Mononuclear cell (primary cell): ENCODE data around the gene PAFAH1B1. TPM values are rescaled to one million over a fixed set of nuclear protein-coding genes. Genes with fewer than 3 reads are reported as not detected.
"Not testable (repeated sequence)": the region's sequence is repeated elsewhere in the genome, so short reads cannot be mapped to it uniquely, and the experiment has no call there.

Source experiments
- H3K27me3 ChIP-seq: 2 replicates; pipeline ENCODE4 v1.6.0; 2011; ENCODE audit warnings: low read length, control low read depth; ENCODE audit not compliant: insufficient read depth
- H3K4me1 ChIP-seq: 2 replicates; pipeline ENCODE4 v1.5.1; 2011; ENCODE audit warnings: mild to moderate bottlenecking, low read length, control low read depth; ENCODE audit not compliant: insufficient read depth
- H3K4me3 ChIP-seq: 2 replicates; pipeline ENCODE4 v1.5.1; 2011; ENCODE audit warnings: mild to moderate bottlenecking, low read length, moderate library complexity
- H3K9me3 ChIP-seq: 2 replicates; pipeline ENCODE4 v1.5.1; 2011; ENCODE audit warnings: low read depth, mild to moderate bottlenecking, control low read depth, low read length
- total RNA-seq: library from RNA; depleted of rRNA; stranded (reverse); fragments of >200 nt; gene quantifications from one replicate; pipeline ENCODE4 v1.2.3, GENCODE V29; 2012

The PAFAH1B1 gene
- total RNA-seq, 1 donor, result 106 TPM

DNA sequence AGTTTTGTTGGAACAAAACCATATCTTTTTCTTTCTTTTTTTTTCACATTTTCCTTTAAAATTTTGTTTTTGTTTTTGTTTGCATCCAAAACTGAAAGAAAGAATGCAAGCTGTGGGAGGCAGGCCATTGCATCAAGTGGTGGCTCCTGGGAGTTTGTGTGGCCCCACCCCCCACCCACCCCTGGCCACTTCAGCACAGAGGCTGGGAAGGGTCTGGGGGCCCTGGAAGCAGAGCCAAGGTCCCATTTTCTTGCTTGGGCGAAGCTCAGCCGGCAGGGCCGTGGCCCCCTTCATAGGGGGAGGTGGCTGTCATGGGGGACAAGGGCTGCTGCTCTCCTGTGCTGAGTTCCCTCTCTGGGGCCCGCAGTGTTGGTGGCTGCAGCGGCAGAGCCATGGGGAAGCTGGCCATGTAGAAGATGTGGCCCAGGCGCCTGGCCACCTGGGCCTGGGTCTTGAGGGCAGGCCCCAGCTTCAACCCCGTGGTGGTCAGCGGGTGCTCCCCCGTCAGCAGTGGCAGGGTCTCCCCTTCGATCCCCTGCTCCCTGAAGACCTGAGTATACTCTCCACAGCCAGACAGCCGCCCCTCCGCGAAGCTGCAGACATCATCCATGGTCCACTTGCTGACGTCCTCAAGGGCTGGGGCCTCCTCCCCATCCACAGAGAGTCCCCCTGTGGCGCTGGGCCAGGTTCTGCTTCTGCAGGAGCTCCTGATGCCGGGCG is 19.8 kb downstream of the PAFAH1B1 start:
- Histone ChIP-seq H3K27me3 (no peaks in the 10 kb centered on the region), H3K4me1 (peaks cover 18% of the 10 kb centered on the region), H3K9me3 (no peaks in the 10 kb centered on the region)

DNA sequence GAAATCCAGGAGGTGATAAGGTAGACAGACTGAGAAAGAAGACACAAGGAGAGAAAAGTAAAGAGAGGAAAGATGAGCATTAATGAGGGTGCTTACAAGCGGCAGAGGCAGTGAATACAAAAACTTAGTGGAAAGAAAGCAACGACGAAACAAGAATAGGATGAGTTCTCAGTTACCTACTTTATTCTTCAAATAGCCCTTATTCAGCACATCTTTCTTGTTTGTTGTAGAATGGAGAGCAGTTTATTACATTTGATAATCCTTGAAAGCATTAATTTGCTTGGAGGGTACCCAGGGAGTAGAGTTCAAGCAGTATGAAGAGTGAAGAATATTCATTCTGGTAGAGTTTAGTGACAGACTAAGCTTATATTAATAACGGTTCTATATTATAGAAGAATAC is 22.4 kb downstream of the PAFAH1B1 start:
- Histone ChIP-seq H3K9me3 (no peaks in the 10 kb centered on the region), H3K4me3 (no peak overlapping the region), H3K4me1 (peaks cover 18% of the 10 kb centered on the region), H3K27me3 (no peaks in the 10 kb centered on the region)

More for the DNA sequence above, 19.8 kb downstream of the PAFAH1B1 start:
- no peak overlapping the region for H3K4me3 ChIP-seq

DNA sequence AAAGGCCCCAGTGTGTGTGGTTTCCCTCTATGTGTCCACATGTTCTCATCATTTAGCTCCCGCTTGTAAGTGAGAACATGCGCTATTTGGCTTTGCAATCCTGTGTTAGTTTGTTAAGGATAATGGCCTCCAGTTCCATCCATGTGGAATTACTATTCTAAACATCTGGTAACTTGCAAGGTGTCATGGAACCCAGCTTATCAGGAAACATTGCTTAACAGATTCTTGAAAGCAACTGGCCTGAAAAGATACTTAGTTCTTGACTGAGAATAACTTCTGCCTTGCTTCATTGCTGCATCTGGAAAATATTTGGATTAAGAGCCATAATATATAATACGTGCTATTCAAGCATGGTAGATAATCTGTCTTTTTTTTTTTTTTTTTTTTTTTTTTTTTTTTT is 27.8 kb downstream of the PAFAH1B1 start:
- Histone ChIP-seq H3K4me3 (no peak overlapping the region), H3K4me1 (peaks cover 58% of the 10 kb centered on the region), H3K9me3 (no peaks in the 10 kb centered on the region), H3K27me3 (no peaks in the 10 kb centered on the region)

DNA sequence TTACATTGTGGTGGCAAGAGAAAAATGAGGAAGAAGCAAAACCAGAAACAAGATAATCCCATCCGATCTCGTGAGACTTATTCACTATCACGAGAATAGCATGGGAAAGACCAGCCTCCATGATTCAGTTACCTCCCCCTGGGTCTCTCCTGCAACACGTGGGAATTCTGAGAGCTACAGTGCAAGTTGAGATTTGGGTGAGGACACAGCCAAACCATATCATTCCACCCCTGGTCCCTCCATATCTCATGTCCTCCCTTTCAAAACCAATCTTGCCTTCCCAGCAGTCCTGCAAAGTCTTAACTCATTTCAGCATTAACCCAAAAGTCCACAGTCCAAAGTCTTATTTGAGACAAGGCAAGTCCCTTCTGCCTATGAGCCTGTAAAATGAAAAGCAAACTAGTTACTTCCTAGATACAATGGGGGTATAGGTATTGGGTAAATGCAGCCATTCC is 28.5 kb downstream of the PAFAH1B1 start:
- H3K4me1 ChIP-seq, result peaks cover 62% of the 10 kb centered on the region
- H3K9me3 ChIP-seq, H3K27me3 ChIP-seq, H3K4me3 ChIP-seq: not testable (repeated sequence)

DNA sequence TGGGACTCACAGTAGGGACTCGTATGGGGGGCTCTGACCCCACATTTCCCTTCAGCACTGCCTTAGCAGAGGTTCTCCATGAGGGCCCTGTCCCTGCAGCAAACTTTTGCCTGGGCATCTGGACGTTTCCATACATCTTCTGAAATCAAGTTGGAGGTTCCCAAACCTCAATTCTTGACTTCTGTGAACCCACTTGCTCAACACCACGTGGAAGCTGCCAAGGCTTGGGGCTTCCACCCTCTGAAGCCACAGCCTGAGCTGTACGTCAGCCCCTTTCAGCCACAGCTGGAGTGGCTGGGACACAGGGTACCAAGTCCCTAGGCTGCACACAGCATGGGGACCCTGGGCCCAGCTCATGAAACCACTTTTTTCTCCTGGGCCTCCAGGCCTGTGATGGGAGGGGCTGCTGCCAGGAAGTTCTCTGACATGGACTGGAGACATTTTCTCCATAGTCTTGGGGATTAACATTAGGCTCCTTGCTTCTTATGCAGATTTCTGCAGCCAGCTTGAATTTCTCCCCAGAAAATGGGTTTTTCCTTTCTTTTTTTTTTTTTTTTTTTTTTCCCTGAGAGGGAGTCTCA is 29.4 kb downstream of the PAFAH1B1 start:
- not testable (repeated sequence) for H3K27me3 ChIP-seq, H3K4me3 ChIP-seq, H3K9me3 ChIP-seq
- peaks cover 57% of the 10 kb centered on the region for H3K4me1 ChIP-seq

DNA sequence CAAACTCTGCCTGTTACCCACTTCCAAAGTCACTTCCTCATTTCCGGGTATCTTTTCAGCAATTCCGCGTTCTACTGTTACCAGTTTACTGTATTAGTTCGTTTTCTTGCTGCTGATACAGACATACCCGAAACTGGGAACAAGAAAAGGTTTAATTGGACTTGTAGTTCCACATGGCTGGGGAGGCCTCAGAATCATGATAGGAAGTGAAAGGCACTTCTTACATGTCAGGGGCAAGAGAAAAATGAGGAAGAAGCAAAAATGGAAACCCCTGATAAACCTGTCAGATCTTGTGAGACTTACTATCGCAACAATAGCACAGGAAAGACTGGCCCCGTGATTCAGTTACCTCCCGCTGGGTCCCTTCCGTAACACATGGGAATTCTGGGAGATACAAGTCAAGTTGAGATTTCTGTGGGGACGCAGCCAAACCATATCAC is 30.9 kb downstream of the PAFAH1B1 start:
- H3K4me1 ChIP-seq, result peaks cover 63% of the 10 kb centered on the region
- no peak overlapping the region for H3K4me3 ChIP-seq
- no peaks in the 10 kb centered on the region for H3K9me3 ChIP-seq
- H3K27me3 ChIP-seq, result no peaks in the 10 kb centered on the region

DNA sequence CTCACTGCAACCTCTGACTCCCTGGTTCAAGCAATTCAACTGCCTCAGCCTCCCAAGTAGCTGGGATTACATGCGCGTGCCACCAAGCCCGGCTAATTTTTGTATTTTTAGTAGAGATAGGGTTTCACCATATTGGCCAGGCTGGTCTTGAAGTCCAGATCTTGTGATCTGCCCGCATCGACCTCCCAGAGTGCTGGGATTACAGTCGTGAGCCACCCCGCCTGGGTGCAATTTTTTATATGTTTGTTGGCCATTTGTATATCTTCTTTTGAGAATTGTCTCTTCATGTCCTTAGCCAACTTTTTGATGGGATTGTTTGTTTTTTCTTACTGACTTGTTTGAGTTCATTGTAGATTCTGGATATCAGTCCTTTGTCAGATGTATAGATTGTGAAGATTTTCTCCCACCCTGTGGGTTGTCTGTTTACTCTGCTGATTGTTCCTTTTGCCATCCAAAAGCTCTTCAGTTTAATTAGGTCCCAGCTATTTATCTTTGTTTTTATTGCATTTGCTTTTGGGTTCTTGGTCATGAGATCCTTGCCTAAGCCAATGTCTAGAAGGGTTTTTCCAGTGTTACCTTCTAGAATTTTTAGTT is 33.3 kb downstream of the PAFAH1B1 start:
- H3K4me3 ChIP-seq, H3K27me3 ChIP-seq, H3K9me3 ChIP-seq: not testable (repeated sequence)
- peaks cover 58% of the 10 kb centered on the region for H3K4me1 ChIP-seq

DNA sequence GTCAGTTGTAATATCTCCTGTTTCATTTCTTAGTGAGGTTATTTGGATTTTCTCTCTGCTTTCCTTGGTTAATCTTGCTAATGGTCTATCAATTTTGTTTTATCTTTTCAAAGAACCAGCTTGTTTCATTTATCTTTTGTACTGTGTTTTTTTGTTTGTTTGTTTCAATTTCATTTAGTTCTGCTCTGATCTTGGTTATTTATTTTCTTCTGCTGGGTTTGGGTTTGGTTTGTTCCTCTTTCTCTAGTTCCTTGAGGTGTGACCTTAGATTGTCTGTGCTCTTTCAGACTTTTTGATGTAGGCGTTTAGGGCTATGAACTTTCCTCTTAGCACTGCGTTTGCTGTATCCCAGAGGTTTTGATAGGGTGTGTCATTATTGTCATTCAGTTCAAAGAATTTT is 35.5 kb downstream of the PAFAH1B1 start:
- not testable (repeated sequence) for H3K9me3 ChIP-seq, H3K27me3 ChIP-seq, H3K4me3 ChIP-seq
- H3K4me1 ChIP-seq, result peaks cover 36% of the 10 kb centered on the region

DNA sequence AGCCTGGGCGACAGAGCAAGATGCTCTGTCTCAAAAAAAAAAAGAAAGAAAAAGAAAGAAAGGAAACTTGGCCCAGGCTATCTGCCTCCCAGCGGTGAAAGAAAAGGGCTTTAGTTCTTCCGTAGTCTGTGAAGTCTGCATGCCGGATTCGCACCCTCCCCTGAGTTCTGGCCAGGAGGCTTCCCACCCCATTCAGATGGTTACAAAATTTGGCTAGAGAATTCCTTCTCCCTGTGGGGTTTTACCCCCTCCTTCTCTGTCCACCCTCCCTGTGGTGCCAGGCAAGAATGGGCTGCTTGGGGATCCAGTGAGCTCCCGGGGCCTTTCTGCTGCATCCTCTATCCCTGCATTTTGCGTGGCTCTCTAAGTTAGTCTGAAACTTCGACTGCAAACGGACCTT is 37.8 kb downstream of the PAFAH1B1 start:
- H3K9me3 ChIP-seq, result no peaks in the 10 kb centered on the region
- H3K4me3 ChIP-seq, result no peak overlapping the region
- H3K4me1 ChIP-seq, result peaks cover 20% of the 10 kb centered on the region
- no peaks in the 10 kb centered on the region for H3K27me3 ChIP-seq

DNA sequence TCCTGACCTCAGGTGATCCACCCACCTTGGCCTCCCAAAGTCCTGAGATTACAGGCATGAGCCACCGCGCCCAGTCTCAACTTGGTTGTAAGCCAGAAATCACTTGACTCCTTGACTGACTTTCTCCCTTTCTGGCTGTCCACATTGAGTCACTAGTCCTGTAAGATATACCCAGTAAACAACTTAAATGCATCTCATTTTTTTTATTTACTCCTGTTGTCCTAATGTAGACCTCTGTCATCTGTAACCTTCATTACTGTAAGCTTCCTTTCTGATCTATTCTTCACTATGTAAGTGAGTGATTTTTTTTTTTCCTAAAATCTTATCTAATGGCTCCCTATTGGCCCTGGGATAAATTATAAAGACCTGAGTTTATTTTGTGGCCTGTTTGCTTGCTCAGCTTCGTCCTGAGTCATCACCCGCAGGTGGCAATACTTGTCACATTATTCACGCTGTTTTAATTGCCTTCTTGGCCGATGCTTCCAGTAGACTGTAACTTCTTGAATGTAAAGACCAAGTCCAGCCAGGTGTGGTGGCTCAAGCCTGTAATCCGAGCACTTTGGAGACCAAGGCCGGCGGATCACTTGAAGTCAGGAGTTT is 41.0 kb downstream of the PAFAH1B1 start:
- no peak overlapping the region for H3K4me3 ChIP-seq
- no peaks in the 10 kb centered on the region for H3K27me3 ChIP-seq
- peaks cover 4% of the 10 kb centered on the region for H3K4me1 ChIP-seq
- H3K9me3 ChIP-seq, result no peaks in the 10 kb centered on the region

DNA sequence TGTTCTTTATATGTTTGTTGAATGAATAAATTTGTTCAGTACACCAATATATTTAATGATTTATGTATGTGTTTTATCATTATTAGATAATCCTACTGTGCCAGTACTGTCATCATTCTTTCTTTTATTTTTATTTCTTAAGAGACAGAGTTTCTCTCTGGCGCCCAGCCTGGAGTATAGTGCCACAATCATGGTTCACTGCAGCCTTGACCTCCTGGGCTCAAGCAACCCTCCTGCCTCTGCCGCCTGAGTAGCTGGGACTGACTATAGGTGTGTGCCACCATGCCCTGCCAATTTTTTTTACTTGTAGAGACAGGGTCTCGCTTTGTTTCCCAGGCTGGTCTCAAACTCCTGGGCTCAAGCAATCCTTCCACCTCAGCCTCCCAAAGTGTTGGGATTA is 41.8 kb downstream of the PAFAH1B1 start:
- Histone ChIP-seq H3K27me3 (no peaks in the 10 kb centered on the region), H3K4me1 (peaks cover 3% of the 10 kb centered on the region), H3K9me3 (no peaks in the 10 kb centered on the region), H3K4me3 (no peak overlapping the region)

DNA sequence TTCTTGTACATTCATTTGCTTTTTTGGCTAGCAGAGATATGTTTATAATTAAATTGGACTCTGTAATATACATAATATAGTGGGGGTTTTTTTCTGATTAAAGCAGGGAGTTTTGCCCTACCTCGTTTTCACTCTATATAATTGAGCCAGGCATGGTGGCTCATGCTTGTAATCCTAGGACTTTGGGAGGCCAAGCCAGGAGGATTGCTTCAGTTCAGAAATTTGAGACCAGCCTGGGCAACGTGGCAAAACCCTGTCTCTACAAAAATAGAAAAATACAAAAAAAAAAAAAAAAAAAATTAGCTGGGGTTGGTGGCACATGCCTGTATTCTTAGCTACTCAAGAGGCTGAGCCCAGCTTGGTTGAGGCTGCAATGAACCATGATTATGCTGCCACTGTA is 42.2 kb downstream of the PAFAH1B1 start:
- Histone ChIP-seq H3K4me1 (peaks cover 3% of the 10 kb centered on the region), H3K27me3 (no peaks in the 10 kb centered on the region), H3K4me3 (no peak overlapping the region), H3K9me3 (no peaks in the 10 kb centered on the region)

DNA sequence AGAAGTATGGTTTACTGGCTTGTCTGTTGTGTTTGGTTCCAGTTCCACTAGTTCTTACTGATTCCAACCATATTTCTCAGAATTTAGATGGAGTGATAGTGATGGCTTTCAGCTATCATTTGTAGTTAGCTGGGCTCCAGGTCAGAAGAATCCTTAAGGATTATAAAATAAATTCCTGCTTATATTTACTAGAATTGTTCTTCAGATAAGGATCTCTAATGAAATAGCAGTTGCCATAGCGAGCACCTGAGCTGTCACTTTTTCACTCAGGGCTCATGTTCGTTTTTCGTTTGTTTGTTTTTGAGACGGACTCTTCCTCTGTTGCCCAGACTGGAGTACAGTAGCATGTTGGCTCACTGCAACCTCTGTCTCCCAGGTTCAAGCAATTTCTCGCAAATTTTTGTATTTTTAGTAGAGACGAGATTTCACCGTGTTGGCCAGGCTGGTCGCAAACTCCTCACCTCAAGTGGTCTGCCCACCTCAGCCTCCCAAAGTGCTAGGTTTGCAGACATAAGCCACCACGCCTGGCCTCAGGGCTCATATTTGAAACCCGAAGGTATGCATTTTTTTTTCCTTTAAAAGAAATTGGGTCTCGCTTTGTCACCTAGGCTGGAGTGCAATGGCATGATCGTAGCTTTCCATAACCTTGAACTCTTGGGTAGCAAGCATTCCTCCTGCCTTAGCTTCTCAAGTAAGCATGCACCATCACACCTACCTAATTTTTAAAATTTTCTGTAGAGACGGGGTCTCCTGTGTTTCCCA is 42.9 kb downstream of the PAFAH1B1 start:
- no peak overlapping the region for H3K4me3 ChIP-seq
- H3K9me3 ChIP-seq, result no peaks in the 10 kb centered on the region
- H3K4me1 ChIP-seq, result peaks cover under 1% of the 10 kb centered on the region
- H3K27me3 ChIP-seq, result no peaks in the 10 kb centered on the region

DNA sequence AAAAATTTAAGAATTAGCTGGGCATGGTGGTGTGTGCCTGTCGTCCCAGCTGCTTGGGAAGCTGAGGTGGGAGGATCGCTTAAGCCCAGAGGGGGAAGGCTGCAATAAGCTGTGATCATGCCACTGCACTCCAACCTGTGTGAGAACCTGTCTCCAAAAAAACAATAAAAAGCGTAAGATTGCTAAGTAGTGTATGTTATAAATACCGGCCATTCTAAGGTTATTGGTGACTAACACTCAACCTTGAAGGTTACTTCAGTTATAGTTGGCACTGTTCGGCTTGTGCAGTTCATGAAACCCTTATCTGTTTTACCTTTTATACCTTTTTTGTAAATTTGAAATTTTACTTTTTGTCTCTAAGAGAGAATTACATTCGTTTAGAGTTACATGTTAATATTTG is 44.0 kb downstream of the PAFAH1B1 start:
- Histone ChIP-seq H3K4me3 (no peak overlapping the region), H3K9me3 (no peaks in the 10 kb centered on the region), H3K4me1 (no peaks in the 10 kb centered on the region), H3K27me3 (no peaks in the 10 kb centered on the region)

DNA sequence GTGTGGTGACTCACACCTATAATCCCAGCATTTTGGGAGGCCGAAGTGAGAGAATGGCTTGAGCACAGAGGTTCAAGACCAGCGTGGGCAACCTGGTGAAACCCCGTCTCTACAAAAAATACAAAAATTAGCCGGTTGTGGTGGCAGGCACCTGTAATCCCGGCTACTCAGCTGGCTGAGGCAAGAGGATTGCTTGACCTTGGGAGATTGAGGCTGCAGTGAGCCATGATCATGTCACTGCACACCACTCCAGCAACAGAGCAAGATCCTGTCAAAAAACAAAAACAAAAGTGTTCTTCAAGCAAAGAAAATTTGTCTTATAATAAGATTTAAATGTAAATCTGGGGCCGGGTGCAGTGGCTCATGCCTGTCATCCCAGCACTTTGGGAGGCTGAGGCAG is 51.5 kb downstream of the PAFAH1B1 start:
- H3K4me1 ChIP-seq, result no peaks in the 10 kb centered on the region
- no peaks in the 10 kb centered on the region for H3K9me3 ChIP-seq
- no peak overlapping the region for H3K4me3 ChIP-seq
- no peaks in the 10 kb centered on the region for H3K27me3 ChIP-seq
